Fibroblast of lung (primary cell): ENCODE results near the gene ARID1B. TPM values are rescaled to one million over a fixed set of nuclear protein-coding genes. Genes with fewer than 3 reads are reported as not detected.
A peak's percentile ranks its signal among the peaks of the same experiment; 100 is the strongest.

ENCODE experiments used
- DNase-seq, 2 donors: peaks; one replicate each; pipeline versions ENCODE4 v3.0.0 to v3.0.0-alpha.2; 2010; ENCODE audit warnings: low read depth in 2 of 2
- H2AFZ ChIP-seq: 2 replicates; pipeline ENCODE4 v1.5.1; 2012; ENCODE audit warnings: low read length, control low read depth, inconsistent platforms
- H3K27ac ChIP-seq: 2 replicates; pipeline ENCODE4 v1.5.1; 2011; ENCODE audit warnings: low read length, control low read depth; ENCODE audit not compliant: insufficient read depth
- H3K27me3 ChIP-seq: 2 replicates; pipeline ENCODE4 v1.5.1; 2011; ENCODE audit warnings: mild to moderate bottlenecking, low read length; ENCODE audit not compliant: control insufficient read depth, insufficient read depth
- H3K36me3 ChIP-seq: 2 replicates; pipeline ENCODE4 v1.5.1; 2011; ENCODE audit warnings: low read length; ENCODE audit not compliant: control insufficient read depth, insufficient read depth
- H3K4me1 ChIP-seq: 2 replicates; pipeline ENCODE4 v1.5.1; 2011; ENCODE audit warnings: low read length; ENCODE audit not compliant: control insufficient read depth, insufficient read depth; ENCODE audit errors: extremely low read depth
- H3K4me2 ChIP-seq: 2 replicates; pipeline ENCODE4 v1.5.1; 2011; ENCODE audit warnings: low read length, control low read depth; ENCODE audit not compliant: insufficient read depth; ENCODE audit errors: extremely low read depth
- H3K4me3 ChIP-seq, 4 experiments: fragments of 200-600 bp in 1 of 4; sonication (generic) in 1 of 4; replicated peaks in 1 of 4; 2 replicates each; pipeline ENCODE4 v1.5.1; 2011 to 2016; ENCODE audit warnings: low read length in 4 of 4, low read depth in 3 of 4, mild to moderate bottlenecking in 3 of 4, control low read depth in 2 of 4, inconsistent platforms in 1 of 4, mixed read lengths in 1 of 4; ENCODE audit not compliant: insufficient read depth in 1 of 4; ENCODE audit errors: control extremely low read depth in 1 of 4
- H3K79me2 ChIP-seq: 2 replicates; pipeline ENCODE4 v1.5.1; 2012; ENCODE audit warnings: mild to moderate bottlenecking, low read length, inconsistent platforms; ENCODE audit not compliant: control insufficient read depth, insufficient read depth
- H3K9ac ChIP-seq: 2 replicates; pipeline ENCODE4 v1.5.1; 2011; ENCODE audit warnings: mild to moderate bottlenecking, low read length, control low read depth; ENCODE audit not compliant: insufficient read depth
- H3K9me3 ChIP-seq: 2 replicates; pipeline ENCODE4 v1.5.1; 2012; ENCODE audit warnings: low read depth, low read length; ENCODE audit not compliant: control insufficient read depth, insufficient read depth
- H4K20me1 ChIP-seq: 2 replicates; pipeline ENCODE4 v1.5.1; 2011; ENCODE audit warnings: low read length; ENCODE audit not compliant: control insufficient read depth, insufficient read depth; ENCODE audit errors: extremely low read depth
- EZH2 ChIP-seq: IDR thresholded peaks from 2 replicates; pipeline ENCODE4 v1.5.1; 2012; ENCODE audit warnings: low read length, control low read depth, mild to moderate bottlenecking; ENCODE audit errors: missing control alignments
- polyA plus RNA-seq, 2 donors: library from polyadenylated mRNA; depleted of rRNA in 1 of 2; stranded (reverse) in 1 of 2; unstranded in 1 of 2; fragments of >200 nt; gene quantifications; 2 replicates each; pipeline ENCODE4 v1.2.1, GENCODE V29; 2011 to 2012; ENCODE audit warnings: missing spikeins in 1 of 2
- total RNA-seq: library from RNA; depleted of rRNA; stranded (reverse); fragments of >200 nt; gene quantifications from 2 replicates; pipeline ENCODE4 v1.2.1, GENCODE V29; 2014
- TF ChIP-seq, protein P1 (sequence below), 2 donors: IDR thresholded peaks in 1 of 2; conservative IDR thresholded peaks in 1 of 2; 1 replicate in 1 of 2; 2 replicates in 1 of 2; pipeline ENCODE4 v1.5.1; 2011 to 2012; ENCODE audit warnings: low read length in 2 of 2, control low read depth in 1 of 2, inconsistent platforms in 1 of 2, low read depth in 1 of 2, mild to moderate bottlenecking in 1 of 2

Gene ARID1B
- total and polyA plus RNA-seq, 2 donors (not counting 1 experiment from before 2014, with no cell fraction given) = 15.4 to 41.9 TPM

- DNase-seq = no peak
- no peak overlapping the region for H2AFZ ChIP-seq
- no peaks in the 10 kb centered on the region for H3K9me3 ChIP-seq
Observed at GRCh38 chr6:156954191-156954590, 177.0 kb downstream of the ARID1B start.

GRCh38 chr6:156954816-156955215 is 177.6 kb downstream of the ARID1B start:
- no peak for DNase-seq
- Histone ChIP-seq H3K4me1 (peaks cover 7% of the 10 kb centered on the region), H4K20me1 (no peaks in the 10 kb centered on the region), H3K27ac (no peak overlapping the region), H2AFZ (no peak overlapping the region), H3K36me3 (no peaks in the 10 kb centered on the region), H3K9ac (no peak overlapping the region), H3K4me3 (no peak overlapping the region), H3K9me3 (no peaks in the 10 kb centered on the region), H3K27me3 (no peaks in the 10 kb centered on the region), H3K4me2 (no peak overlapping the region), H3K79me2 (peaks cover 30% of the 10 kb centered on the region)
- TF ChIP-seq, protein P1, sequence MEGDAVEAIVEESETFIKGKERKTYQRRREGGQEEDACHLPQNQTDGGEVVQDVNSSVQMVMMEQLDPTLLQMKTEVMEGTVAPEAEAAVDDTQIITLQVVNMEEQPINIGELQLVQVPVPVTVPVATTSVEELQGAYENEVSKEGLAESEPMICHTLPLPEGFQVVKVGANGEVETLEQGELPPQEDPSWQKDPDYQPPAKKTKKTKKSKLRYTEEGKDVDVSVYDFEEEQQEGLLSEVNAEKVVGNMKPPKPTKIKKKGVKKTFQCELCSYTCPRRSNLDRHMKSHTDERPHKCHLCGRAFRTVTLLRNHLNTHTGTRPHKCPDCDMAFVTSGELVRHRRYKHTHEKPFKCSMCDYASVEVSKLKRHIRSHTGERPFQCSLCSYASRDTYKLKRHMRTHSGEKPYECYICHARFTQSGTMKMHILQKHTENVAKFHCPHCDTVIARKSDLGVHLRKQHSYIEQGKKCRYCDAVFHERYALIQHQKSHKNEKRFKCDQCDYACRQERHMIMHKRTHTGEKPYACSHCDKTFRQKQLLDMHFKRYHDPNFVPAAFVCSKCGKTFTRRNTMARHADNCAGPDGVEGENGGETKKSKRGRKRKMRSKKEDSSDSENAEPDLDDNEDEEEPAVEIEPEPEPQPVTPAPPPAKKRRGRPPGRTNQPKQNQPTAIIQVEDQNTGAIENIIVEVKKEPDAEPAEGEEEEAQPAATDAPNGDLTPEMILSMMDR (conservative IDR thresholded peaks at IDR 0.05 in 1 of 2, IDR thresholded peaks at IDR 0.05 in 1 of 2; ENCODE audit: low read depth in 1 of 2, low read length in 2 of 2) = no peak
- no peak for TF ChIP-seq EZH2

More at GRCh38 chr6:156954191-156954590, 177.0 kb downstream of the ARID1B start:
- Histone ChIP-seq H3K4me1 (peaks cover 10% of the 10 kb centered on the region), H3K9ac (no peak overlapping the region), H3K4me3 (peak overlapping the region in 1 of 4 experiments; percentile 15), H3K36me3 (no peaks in the 10 kb centered on the region), H3K27ac (peak overlapping the region; percentile 82), H3K4me2 (peak overlapping the region; percentile 44), H3K79me2 (peaks cover 30% of the 10 kb centered on the region), H3K27me3 (no peaks in the 10 kb centered on the region), H4K20me1 (no peaks in the 10 kb centered on the region)
- TF ChIP-seq, protein P1 (conservative IDR thresholded peaks at IDR 0.05 in 1 of 2, IDR thresholded peaks at IDR 0.05 in 1 of 2; ENCODE audit: low read depth in 1 of 2, low read length in 2 of 2) = no peak
- no peak for TF ChIP-seq EZH2

DNA sequence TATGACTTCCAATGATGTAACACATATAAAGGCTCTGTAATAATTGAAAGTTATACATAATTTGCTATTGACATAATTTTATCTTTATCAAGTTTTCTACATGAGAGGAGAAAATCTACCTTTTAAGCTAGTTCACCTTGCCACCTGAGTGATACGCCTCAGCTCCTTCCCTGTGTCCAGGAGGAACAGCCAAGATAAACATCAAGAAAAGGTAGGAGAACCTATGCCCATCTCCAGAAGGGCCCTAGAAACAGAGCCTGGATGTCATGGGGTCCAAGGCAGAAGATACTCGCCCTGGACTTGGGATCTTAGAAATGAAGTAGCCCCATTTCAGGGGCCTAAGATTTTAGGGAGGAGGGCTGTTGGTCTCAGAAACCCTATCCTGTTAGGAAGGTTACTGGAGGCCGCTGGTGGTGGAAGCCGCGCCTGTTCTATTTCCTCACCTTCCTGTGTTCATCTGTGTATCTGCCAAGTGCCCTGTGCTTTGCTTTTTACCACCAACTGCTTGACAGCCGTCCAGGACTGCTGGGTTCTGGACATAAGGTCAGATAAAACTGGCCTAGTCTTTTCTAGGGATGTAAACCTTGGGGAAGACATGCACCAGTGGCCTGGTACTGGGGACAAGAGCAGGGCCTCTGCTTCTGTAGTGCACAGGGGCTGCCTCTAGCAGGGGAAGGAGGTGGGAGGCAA is 178.5 kb downstream of the ARID1B start:
- no peak overlapping the region for H3K4me2 ChIP-seq
- peaks cover 23% of the 10 kb centered on the region for H3K79me2 ChIP-seq
- H4K20me1 ChIP-seq = no peaks in the 10 kb centered on the region
- H3K9ac ChIP-seq = no peak overlapping the region
- no peaks in the 10 kb centered on the region for H3K27me3 ChIP-seq
- no peak for DNase-seq
- TF ChIP-seq, protein P1 (conservative IDR thresholded peaks at IDR 0.05 in 1 of 2, IDR thresholded peaks at IDR 0.05 in 1 of 2; ENCODE audit: low read depth in 1 of 2, low read length in 2 of 2) = no peak
- TF ChIP-seq EZH2 = no peak
- no peak overlapping the region for H2AFZ ChIP-seq
- H3K27ac ChIP-seq = no peak overlapping the region
- H3K4me3 ChIP-seq = no peak overlapping the region
- no peaks in the 10 kb centered on the region for H3K9me3 ChIP-seq
- peaks cover 7% of the 10 kb centered on the region for H3K4me1 ChIP-seq
- no peaks in the 10 kb centered on the region for H3K36me3 ChIP-seq
